NCI-H1694 (cell line): ENCODE results near the gene ASGR2.
"Not testable (repeated sequence)": the region's sequence is repeated elsewhere in the genome, so short reads cannot be mapped to it uniquely, and the experiment has no call there.

Source experiments
- DNase-seq: peaks from one replicate; lab custom pipeline; 2025; lab: John Stamatoyannopoulos, UW

ASGR2 gene

DNA sequence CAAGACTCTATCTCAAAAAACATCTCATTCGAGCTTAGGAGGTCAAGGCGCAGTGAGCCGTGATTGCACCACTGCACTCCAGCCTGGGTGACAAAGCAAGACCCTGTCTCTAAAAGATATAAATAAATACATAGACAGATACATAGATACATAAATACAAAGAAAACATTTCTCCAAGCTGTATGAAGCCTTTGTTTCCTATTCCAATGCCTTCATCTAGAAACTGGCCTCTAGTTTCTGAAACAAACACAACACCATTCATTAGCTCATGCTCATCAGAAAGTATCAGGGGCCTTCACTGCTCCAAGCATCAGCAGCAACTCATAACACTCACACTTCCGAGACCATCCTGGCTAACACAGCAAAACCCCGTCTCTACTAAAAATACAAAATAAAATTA, 10.3 kb upstream of the ASGR2 start:
- DNase-seq: no peak

DNA sequence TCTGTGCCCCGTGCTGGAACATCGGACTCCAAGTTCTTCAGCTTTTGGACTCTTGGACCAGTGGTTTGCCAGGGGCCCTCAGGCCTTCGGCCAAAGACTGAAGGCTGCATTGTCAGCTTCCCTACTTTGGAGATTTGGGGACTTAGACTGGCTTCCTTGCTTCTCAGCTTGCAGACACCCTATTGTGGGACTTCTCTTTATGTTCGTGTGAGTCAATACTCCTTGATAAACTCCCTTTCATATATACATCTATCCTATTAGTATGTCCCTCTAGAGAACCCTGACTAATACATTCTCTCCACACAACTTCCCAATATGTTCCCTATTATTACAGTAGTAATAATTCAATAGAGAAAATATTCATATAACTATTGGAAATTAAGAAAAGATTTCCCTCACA, 9.2 kb upstream of the ASGR2 start:
- no peak for DNase-seq

DNA sequence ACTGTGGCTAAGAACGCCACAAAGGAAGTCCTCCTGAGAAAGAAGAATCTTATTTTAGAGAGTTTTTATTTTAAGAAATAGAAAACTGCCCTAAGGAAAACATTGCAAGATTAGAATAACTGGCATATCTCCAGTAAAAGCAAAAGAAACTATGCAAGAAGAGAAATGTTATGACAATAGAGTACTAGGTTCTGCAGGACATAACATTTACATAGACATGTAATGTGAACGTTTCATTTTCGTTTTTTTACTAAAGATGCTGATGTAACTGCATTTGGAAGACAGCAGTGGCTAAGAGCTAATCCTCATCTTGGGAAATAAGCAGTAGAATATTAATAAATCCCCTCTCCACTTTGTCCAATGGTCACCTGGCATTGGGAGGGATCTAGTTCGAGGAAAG, 7.8 kb upstream of the ASGR2 start:
- DNase-seq: no peak

DNA sequence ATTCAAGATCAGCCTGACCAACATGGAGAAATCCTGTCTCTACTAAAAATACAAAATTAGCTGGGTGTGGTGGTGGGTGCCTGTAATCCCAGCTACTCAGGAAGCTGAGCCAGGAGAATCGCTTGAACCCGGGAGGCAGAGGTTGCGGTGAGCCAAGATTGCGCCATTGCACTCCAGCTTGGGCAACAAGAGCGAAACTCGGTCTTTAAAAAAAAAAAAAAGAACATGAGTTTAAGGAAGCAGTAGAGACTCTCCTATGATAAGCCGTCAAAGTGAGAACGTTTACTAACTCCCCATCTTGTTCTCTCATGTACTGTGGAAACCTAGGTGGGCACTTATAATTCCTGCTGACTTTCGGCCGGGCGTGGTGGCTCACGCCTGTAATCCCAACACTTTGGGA, 6.0 kb upstream of the ASGR2 start:
- not testable (repeated sequence) for DNase-seq

DNA sequence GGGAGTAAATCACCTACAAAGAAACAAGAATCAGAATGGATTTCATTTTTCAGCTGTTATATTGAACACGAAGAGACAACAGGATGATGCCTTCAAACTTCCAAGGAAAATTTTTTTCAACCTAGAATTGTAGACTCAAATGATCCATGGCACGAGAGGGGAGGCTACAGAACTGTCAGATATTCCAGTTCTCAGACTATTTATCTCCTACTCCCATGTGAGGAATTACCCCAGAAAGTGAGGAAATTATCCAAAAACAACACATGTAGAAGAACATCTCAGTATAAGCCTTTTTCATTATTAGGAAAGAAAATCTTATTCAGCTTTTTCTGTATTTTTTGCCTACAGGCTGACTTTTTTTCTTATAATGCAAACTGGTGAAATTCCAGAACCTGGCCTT, 5.5 kb upstream of the ASGR2 start:
- no peak for DNase-seq

DNA sequence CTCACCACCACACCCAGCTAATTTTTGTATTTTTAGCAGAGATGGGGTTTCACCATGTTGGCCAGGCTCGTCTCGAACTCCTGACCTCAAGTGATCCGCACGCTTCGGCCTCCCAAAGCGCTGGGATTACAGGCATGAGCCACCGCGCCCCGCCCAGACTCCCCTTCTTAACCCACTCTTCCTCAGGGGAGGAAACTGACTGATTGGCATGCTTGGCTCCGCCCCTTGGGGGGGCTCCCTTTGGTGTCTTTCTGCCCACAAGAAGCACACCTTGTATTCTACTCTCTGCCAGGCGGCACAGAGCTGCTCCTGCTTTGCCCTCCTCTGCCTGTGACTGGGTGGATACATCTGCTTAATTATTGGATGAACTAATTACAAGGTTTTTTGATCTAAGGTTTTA, 4.7 kb upstream of the ASGR2 start:
- DNase-seq: no peak

DNA sequence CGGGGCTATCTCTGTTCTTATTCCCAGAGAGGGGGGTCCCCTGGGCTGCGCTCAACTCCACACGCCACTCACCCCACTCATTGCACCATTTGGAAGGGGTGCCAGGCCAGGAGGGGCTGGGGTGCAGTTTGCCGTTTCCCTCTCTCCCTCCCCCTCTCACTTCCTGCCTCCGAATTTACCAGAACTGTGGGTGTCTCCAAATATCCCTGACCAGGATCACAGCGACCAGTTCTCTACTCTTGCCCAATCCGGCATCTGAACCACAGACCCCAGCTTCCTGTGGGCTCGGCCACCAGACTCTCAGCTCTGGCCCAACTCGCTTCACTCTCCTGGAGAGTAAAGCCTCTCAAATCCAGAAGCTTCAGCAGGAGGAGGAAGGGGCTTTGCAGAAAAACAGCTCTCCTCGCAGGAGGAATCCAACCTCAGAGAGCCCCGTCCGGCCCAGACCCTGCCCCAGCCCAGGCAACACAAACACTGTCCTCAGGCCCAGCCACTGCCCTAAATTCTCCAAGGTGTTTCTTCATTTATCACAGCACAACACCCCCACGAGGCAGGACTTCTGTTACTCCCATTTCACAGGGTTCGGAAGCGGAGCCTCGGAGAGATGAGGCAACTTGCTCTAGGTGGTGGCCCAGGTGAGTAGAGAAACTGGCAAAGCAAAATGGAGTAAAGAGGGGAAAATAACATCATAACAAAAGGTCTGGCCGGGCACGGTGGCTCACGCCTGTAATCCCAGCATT, 423 bp upstream of the ASGR2 start:
- no peak for DNase-seq

DNA sequence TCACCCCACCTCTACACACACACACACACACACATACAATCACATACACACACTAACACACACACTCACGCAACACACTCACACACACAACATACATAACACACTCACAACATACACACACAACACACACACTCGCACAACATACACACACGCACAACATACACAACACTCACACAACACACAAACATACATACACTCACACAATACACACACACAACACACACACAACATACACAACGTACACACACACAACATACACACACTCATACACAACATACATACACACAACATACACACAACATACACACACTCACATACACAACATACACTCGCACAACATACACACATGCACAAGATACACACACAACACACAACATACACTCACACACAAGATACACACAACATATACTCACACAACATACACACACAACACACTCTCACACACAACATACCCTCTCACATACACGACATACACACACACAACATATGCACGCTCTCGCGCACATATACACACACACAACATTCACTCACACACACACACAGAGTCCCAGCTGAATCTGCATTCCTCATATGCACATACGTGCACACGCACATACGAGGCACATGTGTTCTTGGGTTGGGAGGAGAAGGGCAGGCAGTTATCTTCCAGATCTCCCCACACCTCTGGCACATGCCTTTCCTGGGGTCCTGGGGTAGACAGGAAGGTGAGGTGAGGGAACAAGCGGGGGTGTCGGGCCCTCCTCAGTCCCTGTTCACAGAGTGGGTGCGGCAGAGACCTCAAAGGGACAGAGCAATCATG, 1.1 kb downstream of the ASGR2 start:
- DNase-seq: no peak

DNA sequence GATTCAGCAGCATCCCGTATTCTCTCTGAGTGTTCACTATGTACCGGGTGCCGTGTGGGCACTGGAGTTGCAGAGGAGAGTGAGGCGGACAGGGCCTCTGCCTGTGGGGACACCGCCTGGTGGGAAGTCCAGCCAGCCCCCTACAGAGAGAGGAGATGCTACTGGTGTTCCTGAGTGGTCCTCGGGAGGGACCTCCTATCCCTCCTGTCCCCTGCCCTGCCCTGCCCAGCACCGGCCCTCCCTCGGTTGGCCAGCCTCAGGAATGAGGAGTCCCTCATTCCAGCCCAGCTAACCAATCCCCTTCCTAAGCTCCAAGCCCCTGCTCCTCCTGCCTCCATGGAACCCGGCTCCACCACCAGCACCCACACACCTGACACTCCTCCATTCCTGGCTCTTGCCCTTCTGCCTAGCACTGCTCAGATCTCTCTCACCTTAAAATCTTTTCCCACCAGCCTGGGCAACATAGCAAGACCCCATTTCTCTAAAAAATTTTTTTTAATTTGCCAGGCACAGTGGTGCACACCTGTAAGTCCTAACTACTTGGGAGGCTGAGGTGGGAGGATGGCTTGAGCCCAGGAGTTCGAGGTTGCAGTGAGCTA, 2.0 kb downstream of the ASGR2 start:
- no peak for DNase-seq

DNA sequence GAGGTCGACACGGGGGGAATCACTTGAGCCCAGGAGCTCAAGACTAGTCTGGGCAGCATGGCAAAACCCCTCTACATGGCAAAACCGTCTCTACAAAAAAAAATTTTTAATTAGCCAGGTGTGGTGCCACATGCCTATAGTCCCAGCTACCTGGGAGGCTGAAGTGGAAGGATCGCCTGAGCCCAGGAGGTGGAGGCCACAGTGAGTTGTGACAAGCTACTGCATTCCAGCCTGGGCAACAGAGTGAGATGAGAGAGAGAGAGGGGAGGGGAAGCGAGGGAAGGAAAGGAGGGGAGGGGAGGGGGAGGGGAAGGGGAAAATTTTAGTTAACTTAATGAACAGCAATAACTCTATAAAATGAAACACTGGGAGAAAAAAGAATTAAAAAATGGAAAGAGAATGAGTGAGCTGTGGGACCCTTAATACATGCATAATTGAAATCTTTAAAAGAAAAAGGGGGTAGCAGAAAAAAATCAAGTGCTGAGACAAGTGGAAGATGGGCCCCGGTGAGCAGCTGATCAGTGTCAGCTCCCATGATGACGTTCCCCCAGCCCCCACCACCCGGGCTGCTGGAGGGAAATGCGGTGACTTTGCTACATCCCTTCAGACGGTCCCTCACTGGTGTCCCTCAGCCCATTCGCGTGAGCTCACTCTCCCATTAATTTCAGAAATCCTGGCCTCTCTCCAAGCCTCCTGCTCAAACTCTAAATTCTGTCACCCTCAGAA, 2.7 kb downstream of the ASGR2 start:
- no peak for DNase-seq

DNA sequence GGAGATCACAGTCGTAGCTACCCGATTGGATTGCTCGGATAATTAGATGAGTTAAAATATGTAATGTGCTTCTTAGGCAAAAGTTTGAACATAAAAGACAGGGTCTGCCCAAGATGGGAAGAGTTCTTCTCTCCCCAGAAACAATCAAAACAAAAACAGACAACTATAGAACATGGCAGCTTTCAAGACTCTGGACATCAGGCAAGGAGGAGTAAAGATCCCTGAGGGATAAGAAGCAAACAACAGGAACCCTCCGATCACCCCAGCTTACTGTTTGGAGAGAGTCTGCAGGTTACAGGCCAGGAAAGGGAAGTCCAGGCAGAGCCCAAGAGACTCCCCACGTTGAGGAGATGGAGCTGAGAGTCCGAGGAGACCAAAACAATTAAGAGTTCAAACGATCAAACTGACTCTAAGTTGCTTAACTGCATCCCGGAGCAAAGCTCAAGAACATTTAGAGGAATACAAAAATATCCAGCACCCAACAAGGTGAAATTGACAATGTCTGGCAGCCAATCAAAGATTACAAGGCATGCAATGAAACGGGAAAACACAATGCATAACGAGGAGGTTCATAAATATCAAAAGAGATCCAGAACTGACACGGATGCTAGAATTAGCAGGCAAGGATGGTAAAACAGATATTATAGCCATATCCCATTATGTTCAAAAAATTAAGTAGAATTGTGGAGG, 3.9 kb downstream of the ASGR2 start:
- no peak for DNase-seq

DNA sequence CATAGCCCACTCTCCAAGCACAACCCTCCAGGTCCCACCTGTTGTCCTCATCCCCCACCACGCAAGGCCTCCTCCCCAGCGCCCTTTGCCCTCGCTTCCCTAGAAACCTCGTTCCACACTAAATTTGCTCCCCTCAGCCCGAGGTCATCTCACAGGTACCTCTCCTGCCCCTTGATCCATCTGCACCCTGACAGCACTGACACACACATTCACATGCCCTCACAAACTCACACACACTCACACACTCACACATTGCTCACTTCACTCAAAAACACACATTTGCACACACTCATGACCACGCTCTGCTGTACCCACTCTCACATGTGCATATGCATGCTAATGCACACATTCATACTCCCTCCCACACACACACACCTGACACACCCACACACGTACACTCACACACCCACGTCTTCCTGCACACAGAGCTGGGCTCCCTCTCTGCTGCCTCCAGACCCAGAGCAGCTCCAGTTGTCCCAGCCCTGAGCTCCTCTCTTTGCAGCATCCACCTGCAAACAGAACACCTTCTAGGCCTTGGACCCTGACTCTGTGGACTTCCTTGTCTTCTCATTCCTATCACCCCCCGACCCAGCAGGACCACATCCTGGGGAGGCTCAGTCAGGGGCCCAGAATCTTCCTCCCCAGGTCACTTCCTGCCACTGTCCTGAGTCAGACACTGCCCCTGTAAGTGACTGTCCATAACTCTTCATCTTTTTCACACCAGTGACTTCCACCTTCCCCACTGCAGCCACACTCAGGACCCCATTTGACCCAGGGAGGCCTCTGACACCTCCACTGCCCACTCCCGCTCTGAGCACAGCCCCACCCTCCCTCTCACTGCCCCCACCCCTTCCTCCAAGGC, 4.9 kb downstream of the ASGR2 start:
- DNase-seq: no peak

DNA sequence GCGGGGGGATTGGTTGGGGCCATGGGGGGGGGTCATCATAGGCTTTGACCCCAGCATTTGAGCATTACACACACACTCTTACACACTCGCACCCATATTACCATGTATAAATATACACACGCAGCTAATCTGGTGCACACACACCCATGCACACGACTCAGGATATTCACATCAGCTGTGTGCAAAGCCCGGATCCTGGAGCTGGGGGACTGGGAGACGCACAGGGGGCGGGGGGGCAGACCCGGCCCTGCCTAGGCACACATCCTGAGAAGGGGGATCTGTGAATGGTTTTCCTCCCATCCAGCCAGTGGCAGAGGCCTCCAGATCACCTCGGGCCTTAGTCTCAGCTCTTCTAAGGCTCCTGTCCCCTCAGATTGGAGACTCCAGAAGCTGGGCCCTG, 5.6 kb downstream of the ASGR2 start:
- no peak for DNase-seq

DNA sequence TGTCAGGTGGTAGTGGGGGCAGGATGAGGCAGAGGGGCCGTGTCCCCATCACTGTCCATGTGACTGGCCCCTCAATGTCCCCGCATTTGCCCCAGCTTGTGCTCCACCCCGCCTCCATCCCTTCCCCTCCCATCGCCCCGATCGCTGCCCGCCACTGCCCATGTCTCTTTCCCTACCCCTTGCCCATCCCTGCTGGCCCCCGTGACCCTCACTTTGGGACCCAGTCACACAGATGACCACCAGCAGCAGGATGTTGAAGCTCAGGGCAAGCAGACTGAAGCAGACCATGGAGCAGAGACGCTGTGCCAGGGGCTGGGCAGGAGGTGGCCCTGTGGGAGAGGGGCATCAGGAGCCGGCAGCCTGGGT, 6.1 kb downstream of the ASGR2 start:
- DNase-seq: no peak

DNA sequence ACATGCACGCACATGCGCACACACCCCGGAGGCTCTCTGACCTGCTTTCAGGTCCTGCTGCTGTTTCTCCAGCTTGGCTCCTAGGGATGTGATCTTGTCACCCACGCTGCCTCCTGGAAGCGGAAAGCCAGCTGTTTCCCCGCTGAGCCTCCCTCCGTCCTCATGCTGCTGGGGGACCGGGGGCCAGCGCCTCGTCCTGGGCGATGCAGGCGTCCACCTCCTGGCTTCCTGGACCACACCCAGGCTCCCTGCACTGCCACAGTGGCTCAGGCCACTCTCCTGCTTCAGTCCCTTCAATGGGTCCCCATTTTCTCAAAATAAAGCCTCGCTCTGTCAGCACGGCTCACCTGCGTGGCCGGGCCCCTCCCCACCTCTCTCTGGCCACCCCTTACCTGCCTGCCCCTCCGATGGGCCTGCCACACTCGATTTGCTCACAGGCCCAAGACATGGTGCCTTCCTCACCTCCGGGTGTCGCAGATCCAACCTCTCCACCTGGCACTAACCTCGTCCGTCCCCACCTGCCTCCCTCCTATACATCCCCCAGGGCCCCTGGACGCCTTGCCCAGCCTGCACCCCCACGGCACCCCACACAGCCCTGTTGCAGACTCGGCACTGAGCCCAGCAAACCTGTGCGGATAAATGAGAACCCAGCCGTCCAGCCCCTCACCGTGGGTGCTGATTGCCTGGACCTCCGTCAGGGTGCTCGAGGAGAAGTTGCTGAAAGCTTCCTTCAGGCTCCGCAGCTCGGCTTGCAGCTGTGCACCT, 6.6 kb downstream of the ASGR2 start:
- DNase-seq: no peak

DNA sequence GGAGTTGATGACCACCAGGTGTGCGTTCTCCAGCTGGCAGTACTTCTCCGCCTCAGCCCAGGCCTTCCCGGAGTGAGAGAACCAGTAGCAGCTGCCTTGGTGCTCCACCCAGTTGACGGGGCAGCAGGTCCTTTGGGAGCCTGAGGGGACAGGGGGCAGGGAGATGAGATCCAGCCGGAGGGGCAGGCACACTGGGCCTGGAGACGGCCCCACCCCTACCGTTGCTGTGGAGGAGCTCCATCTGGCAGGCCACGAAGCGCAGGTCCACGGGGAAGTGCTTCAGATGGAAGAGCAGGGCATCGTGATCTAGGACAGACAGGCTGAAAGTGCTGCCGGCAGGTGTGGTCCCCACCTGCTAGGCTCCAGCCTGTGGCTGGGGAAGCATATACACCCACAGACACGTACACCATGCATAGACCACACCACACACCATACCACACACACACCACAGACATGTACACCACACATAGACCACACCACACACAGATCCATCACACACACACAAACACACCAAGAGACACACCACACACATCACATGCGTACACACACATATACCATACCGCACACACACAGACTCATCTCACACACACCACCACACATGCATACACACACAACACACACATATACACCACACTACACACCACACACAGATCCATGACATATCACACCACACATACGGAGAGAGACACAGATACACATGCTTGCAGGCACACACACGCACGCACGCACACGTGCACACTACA, 7.4 kb downstream of the ASGR2 start:
- DNase-seq: no peak

DNA sequence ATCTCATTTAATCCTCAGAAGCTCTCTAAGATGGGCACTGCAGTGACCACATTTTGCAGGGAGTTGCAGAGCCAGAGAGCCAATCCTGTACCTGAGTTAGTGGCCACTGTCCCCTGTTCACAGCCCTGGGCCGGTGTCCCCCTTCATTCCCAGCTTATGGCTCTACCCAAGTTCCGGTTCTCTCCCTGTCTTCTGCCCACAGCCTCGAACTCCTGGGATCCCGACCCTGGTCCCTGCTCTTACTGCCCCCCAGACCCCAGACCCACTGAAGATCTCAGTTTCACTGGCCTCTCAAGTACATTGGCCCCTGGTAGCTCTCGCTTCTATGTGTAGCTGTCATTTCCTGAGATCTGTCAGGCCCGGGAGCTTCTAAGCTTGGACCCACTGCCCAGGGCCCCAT, 12.2 kb downstream of the ASGR2 start:
- DNase-seq: no peak

DNA sequence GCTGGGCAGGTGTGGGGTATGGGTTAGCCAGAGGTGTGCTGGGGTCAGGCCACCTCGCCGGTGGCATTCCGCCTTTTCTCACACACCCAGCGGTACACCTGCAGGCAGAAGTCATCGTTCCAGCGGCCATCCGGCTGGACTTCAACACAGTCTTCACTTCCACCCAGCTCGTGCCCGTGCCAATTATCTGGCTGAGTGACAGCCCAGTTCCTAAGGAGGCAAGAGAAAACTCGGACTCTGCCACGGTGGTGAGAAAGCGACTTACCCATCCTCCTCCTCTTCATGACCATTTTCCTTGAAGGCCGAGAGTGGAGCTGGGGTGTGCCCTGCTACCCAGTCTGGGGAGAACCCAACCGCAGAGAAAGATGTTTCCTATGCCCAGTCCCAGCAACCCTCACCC, 13.1 kb downstream of the ASGR2 start:
- no peak for DNase-seq

DNA sequence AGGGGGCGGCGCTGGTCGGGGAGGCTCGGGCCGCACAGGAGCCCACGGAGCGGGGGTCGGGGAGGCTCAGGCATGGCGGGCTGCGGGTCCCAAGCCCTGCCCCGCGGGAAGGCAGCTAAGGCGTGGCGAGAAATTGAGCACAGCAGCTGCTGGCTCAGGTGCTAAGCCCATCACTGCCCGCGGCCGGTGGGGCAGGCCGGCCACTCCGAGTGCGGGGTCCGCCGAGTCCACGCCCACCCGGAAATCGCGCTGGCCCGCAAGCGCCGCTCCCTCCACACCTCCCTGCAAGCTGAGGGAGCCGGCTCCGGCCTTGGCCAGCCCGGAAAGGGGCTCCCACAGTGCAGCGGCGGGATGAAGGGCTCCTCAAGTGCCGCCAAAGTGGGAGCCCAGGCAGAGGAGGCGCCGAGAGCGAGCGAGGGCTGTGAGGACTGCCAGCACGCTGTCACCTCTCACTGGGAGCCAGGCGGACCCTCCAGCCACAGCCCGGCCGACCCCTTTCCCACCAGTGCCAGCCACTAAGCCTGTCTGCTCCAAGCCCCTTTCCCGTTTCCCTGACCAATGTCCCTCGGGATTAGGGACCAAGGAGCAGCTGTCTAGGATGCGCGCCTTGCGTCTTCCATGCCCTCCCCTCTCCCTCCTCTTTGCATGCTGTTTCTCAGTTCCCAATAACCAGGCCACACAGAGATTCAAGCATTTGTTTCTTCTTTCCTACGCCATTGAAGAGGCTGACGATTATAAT, 13.8 kb downstream of the ASGR2 start:
- not testable (repeated sequence) for DNase-seq
